ENCODE results near the gene NALCN.

The NALCN gene

DNA sequence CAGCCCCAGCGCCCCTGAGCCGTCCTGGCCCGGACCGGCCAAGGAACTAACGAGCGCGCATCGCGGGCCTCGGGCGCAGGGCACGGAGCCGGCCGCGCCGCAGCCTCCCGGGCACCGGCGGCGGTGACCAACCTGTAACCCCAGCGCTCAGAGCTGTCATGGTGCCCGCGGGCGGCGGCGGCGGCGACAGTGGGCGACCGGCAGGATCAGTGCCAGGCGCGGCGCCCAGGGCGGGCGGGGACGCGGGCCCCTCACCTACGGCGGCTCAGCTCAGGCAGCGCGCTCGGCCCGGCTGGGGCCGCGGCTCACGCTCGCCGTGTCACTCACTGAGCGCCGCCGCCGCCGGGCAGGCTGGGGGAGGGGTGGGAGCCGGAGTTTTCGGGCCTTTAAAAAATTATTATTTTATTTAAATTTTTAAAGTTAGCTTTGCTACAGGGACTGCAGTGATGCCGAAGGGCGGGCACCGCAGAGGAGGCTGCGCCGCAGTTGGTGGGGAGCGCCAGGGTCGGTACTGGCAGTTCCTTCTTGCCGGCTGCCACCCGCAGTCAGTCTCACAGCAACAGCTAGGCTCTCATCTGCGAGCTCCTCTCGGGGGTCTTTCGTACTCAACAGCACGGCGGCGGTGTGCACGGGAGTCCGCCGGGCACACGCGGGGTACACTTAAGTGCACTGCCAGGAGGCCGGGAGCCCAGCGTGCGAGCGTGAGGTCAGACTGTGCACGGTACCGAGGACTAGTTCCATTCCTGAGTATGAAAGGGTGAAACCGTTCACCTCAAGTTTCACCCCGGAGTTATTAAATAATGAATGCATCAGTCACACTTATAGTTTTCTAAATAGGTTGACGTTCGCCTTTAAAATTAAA, at the start of gene NALCN:
NALCN (minus strand) TSS at position 328 of the 862 bp plus-strand sequence. CDS start 17,382 bp downstream, outside the sequence.
- DNase-seq = no peak

DNA sequence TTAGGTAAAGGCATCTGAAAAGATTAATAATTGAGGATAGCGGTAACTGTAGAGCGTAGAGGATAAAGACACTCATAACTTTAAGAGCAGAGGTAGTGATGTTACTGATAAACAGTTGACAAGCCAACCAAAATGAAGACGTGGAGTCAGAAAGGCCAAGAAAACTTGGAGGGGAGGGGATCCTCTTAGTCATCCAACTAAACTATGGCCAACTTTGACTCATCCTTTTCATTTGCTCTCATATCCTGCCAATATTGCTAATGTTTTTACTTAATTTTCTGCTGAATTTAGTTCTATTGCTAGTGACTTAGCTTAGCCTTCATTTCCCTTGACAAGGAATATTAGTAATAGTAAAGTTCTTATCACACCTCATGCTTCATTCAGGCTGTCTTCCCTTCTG, 49.6 kb upstream of the NALCN start:
- no peak for DNase-seq

DNA sequence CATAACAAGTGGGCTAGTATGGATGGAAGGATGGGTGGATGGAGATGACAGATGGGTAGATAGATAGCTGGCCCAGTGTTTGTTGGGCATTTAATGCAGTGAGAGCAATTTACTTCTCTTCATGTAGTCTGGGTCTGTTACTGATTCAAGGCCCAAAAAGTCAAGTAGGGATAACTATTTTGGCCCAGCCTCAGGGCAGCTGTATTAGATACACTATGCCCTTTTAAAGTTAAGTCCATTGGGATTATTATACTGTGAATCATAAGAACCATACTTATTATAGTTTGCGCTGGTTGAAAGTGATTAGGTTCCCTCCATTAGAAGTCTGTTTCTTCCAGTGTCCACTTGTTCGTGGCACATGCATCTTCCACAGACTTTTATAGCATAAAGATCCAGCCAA, 40.9 kb upstream of the NALCN start:
- no peak for DNase-seq

DNA sequence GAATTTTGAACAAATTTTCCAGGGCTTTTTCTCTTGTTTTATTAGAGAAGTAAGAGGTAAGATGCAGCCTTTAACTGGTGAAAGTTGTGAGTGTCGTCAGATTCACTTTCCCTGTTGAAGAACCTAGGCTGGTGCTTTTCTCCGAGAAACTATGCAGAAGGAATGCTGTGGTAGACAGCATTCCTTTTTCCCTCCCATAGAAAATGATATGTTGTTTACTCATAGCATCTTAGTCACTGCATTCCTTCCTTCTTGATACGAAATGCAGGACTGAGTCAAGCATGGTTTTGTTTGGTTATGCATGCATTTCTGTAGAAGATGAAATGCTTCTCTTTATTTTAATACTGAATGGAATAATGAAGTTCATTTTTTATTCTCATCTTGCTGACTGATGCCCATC, 39.6 kb upstream of the NALCN start:
- no peak for DNase-seq

DNA sequence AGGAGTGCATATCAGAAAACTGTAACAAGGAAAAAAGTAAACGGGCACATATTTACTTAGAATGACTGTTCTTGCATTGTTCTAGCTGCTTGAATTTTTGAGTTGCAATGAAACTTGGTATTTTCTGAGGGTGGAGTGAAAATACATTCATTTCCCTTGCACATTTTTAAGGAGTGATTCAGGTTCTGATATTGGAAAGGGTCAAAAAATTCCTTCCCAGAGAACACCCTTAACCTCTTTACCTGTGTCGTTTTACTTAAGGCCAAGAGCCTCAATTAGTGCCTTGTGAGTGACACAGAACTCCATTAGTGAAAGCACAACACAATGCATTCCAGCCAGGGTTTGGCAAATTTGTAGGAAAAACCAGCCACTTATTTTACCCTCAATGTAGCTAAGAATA, 38.5 kb upstream of the NALCN start:
- DNase-seq = no peak

DNA sequence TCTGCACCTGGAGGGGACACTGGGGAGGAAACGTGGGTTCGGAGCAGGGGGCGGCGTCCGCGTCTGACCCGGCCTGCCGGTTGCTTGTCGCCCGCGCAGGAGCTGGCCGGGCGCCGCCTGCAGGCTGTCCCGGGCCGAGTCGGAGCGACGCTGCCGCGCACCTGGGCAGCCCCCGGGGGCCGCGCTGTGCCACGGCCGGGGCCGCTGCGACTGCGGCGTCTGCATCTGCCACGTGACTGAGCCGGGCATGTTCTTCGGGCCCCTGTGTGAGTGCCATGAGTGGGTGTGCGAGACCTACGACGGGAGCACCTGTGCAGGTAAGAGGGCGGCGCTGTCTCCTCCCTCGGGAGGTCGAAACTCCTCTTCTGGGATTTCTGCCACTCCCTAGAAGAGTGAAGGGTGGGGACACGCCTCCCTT, 37.5 kb upstream of the NALCN start:
- DNase-seq = no peak

DNA sequence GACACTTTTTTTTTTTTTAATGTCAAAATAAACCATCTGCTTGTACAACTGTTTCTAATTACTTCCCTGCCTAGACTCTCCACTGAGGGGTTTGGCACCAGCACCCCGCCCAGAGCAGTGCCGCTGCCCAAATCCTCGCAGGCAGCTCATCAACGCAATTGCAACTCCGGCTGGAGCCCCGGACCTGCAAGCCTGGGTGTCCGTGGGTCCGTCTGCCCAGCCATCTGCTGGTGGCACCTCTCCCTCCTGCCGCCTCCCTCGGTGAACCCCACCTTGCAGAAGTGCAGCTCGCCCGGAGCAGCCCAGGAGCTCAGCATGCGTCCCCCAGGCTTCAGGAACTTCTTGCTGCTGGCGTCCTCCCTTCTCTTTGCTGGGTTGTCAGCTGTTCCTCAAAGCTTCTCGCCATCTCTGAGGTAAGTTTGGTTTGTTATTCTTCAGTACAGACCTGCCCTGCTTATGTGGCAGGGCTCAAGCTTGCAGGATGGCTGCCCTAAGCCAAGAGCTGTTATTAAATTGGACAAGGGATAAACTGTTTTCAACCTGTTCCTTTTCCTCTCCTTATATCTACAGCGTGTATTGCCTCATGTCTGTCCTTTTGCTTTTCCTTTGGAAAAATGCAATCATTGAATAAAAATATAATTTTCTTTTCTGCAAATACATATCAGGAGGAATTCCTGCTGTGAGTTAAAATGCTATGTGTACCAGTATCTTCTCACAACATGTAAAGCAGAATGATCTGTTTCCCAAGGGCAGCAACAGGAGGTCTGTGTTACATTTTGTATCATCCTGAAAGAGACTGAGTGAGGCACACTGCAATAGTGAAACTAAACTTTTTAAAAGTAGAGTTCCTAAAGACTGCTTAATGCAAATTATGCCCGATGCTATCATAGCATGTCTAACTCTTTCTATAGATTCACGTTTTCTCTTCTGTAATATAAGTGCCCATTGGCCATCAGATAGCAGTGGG, 36.5 kb upstream of the NALCN start, which contains the start of gene ITGBL1:
ITGBL1 (plus strand) TSS at position 157 of the 967 bp plus-strand sequence; CDS start at position 316, 159 bp downstream.
- no peak for DNase-seq

DNA sequence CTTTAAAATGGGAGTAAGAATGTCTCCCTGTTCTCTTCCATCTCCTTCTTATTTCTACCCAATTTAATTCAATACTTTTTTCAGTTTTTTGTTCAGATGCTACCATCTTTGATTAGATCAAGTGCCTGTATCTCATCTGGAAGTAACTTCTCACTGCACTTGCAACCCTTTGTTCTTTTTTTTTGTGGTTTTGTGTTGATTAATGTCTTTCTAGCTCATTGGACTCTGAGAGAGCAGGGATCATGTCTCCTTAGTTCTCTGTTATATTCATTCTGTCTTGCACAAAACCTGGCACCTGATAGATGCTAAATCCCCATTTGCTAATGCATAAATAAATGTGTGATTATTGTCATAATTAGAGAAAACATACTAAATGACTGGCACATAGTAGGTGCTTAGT, 35.3 kb upstream of the NALCN start:
- DNase-seq = no peak

DNA sequence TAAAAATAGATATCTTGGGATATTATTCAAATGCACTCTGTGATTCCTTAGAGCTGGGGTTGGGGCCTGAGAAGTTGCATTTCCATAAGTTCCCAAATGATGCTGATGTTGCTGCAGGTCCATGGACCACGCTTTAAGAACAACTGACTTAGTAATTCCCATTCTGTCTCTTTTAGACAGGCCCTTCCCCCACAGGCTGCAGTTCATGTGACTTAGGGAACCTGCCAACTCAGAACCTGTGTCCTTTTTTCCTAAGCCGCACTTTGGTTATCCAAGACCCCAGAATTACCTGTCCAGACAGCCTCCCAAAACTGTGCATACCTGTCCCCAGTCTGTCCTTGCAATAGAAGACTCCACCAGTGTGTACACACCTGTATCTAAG, 34.4 kb upstream of the NALCN start:
- DNase-seq = no peak

DNA sequence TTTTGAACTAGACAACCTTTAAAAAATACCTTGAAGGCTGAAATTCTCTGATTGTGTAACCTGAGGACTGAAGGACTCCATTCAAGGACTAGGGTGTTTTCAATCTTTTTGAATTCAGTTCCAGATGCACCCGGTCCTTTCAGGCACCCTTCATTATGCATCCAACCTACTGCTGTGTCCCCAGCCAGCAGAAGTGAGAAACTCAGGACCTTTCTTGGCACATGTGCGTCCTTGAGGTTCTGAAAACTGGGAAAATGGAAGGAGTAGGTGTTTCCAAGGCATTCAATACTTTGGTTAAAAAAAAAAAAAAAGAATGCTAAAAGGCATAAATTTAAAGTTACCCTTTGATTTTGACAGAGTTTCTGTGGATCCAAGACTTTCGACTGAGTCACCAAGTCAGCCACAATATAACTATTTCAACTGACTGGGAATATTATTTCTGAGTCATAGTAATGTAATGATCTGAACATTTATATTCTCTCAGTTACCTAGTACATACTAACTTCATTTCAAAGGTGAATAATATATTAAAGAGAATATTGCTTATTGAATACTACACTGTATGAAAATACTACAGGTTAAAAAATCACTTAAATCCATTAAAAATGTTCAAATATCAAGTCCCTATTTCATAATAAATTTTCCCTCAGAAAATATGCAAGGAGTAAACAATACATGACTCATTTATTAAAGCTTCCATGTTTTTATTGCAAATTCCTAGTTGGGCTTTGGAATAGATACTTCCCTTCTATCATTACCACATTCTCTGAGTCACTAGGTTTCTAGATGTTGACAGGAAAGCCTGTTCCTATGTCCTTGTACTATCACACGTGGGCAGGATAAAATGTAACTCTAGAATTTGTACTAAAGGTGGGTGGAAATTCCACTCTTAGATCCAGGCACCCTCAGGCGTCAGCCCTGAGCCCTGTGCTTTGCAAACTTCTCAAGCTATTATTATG, 33.8 kb upstream of the NALCN start:
- DNase-seq = no peak

DNA sequence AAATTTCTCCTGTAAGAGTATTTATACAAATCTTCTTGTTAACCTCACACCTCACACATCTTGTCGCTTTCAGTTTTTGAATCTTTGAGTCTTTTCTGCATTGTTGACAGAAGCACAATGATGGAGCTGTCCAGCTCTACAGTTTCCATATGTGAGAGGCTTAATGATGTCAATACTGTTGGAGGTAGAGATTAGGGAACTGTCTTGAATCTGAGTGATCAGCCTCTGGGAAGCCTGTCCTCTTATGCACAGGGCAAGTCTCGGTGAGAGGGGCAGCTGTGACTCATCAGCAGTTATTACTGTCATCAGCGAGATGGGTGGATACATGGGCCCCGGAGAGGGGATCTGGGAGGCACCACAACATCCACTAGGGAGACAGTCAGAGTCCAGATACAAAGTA, 31.5 kb upstream of the NALCN start:
- no peak for DNase-seq

DNA sequence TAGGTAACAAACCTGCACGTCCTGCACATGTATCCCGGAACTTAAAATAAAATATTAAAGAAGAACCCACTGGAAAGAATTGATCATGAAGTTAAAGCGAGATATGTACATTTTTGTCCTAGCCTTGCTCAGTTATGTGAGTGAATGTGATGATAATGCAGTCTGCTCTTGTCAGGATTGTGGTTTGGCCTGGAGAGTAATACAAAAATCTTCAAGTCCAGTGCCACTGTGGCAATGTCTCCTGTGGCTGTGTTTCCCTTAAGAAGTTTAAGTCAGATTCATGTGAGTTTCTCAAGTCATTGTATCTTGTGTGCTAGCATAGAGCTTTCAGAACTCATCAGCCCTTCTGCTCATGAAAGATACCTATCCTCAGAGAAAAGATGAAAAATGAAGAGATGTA, 18.2 kb upstream of the NALCN start:
- no peak for DNase-seq

DNA sequence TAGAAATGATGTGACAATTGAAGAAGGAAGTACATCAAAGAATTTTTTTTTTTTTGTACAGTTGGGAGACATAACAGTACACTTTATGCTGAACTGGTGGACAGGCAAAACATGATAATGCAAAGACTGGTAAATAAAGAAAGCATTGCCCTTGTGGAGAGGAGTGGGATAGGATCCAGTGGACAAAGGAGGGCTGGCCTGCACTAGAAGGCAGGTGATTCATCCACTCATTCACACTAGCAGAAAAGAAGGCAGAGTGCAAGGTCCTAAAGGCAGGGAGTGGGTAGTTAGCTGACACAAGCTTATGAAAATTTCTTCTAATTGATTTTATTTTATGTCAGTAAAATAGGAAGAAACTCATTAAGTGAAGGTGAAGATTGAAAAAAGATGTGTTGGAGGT, 17.6 kb upstream of the NALCN start:
- no peak for DNase-seq

DNA sequence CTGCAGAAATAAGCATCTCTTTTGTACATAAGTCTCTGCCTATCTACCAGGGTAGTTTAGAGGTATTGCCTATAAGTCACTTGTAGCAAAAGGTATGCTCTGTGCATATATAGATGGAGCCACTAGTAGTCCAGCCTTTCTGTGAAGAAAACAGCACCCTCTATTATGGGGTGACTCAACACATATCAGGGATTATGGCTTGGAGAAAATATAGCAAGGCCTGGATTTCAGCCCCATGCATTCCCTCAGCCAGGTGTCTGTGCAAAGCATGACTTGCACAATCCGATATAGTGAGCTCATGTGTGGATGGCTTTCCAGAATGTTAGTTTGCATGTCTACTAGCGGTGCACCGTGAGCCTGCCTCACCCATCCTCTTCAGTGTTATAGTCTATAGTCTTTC, 13.4 kb upstream of the NALCN start:
- DNase-seq = no peak

DNA sequence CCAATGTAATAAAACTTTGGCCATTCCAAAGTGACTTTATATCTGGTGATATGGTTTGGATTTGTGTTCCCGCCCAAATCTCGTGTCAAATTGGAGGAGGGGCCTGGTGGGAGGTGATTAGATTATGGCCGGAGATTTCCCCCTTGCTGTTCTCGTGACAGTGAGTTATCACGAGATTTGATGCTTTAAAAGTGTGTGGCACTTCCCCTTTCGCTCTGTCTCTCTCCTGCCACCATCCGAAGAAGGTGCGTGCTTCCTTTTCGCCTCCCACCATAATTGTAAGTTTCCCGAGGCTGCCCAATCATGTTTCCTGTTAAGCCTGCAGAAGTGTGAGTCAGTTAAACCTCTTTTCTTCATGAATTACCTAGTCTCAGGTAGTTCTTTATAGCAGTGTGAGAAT, 9.3 kb upstream of the NALCN start:
- DNase-seq = no peak

DNA sequence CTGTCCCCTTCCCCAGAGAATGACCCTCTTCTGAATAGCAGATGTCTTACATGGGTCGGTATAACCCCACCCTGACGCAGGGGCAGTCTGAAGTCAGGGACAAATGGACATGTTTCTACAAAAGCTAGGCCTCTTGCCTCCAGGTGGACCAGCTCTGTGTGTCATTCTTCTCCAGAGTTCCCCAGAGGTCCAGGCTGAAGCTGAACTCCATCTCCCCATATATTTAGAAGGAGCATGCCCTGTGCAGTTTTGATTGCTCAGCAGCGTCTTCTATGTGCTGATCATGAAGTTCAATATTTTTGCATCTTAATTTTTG, 8.8 kb upstream of the NALCN start:
- DNase-seq = no peak

DNA sequence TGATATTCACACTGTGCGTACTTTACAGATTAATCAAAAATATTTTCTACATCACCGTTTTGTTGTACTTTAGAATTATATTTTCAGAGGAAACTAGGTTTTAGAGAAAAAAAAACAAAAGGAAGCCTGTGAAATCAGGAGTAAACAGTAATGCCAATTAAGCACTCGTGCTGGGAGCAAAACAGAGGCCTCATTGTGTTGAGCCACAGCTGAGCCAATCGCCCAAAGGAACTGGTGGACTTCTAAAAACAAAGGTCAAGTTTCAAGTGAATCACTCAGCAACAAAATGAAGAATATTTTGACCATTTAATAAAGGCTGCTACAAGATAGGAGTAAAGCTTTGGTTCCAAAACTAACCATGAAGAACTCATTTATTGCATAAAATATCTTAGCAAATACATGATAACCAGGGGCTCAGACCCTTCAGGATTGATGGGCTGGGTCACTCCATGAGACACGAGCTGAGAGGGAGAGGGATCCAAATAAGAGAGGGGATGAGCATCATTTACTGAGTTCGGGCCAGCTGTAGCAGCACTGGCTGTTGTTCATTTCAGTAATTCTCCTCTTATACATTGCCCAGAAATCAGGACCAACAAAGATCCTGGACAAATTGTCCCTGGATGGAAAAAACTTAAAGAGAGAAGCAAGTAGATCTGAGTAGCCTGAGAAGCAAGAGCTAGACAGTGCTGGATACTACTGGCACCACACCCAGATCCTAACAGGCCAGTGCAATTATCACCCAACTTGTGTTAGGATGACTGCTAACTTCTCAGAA, 8.3 kb upstream of the NALCN start:
- DNase-seq = no peak

DNA sequence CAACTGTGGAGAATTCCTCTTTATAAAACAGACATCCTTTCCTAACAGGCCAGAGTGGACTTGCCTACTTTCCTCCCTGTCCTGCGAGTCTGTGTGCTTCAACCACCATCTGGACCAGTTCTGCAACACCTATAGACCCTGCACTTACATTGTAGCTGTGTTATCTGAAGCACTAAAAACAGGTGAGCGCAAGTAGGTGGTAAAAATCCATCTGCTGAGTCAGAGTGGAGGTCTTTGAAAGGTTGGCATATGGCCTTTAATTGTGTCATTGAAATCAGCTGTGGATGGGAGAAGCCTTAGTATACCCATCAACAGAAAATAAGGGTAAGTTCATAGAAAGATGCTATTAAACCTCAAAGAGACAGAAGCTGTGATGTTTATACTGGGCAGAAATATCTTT, 7.6 kb upstream of the NALCN start:
- no peak for DNase-seq

DNA sequence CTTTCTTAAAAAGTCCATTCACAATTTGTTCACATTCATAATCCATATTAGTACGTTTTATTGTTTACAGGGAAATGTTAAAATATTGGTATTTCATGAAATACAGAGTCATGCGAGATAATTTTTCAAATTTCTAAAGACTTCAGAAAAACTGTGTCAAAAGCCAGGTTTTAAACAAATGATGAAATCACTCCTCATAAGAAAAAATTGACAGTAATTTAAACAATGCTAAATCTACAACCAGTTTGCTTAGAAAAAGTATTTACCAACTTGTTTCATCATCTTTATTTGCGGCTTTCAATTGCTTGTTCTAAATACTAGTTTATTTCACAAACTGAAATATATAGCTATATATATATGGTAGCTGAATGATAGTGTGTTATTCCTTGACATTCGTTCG, 1.2 kb upstream of the NALCN start:
- DNase-seq = no peak

DNA sequence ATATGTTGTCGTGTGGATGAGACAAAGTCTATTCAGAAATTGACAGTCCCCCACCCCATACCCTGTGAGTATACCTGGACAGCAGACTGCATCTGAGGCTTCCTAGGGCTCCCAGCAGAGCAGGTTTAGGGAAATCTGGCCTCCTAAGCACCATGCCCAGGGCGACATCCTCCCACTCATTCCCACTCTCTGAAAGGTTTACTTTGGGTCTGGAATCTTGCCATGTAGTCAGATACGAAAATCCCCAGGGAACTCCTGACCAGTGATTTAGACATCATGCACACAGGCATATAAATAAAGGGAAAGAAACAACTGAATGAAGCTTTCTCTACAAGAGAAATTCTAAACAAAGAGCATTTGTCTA, 717 bp upstream of the NALCN start:
- no peak for DNase-seq

DNA sequence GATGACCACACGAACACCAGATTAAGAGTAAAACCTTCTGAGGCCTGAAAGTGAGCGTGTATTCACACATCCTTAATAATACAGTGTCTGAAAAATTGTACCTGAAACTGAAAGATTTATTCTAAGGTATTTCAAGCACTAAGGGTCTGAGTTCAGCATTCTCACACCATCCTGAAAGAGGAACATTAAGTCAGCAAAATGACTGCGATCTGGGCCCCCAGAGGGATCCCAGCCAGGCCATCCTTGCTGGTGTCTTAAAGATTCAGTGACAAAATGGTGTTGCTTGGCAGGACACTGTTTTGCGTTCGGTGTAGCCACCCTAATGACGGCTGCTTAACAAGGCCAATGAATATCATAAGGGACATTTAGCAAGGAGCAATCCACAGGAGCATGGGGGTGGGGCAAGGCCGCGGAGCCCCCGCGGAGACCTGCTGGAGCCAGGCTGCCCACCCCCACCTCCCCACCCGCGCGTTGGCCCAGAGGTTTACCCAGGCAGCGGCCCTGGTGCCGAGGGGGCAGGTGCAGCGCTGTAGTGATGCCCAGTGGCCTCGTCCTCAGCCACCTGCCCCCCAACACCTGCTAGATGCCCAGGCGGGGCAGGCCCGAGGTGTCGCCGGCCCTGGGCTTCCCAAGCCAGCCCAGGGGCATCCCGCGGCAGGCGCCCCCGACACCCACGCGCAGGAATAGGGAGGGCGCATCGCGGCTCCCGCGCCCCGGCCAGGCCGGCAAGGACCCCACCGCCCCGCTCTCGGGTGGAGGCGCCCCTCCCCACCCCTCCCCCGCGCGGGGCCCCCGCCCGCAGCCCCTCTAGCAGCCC, 742 bp downstream of the NALCN start:
- no peak for DNase-seq
